ENCODE data around the gene ANAPC1.

GRCh38 chr2:111927723-111928122, 43.7 kb upstream of the ANAPC1 start:
- TF ChIP-seq CTCF (IDR thresholded peaks at IDR 0.05; ENCODE audit: low read length) (no peak), EZH2 (optimal IDR thresholded peaks at IDR 0.05; ENCODE audit: low read depth, low read length) (no peak)

Data from MM.1S (cell line).